Ishikawa (cell line): ENCODE measurements around the gene CISH.

ENCODE experiments used
- CEBPB ChIP-seq: IDR thresholded peaks from 2 replicates; pipeline ENCODE4 v1.6.1; 2012
- CREB1 ChIP-seq: IDR thresholded peaks from 2 replicates; pipeline ENCODE4 v1.6.1; 2012; ENCODE audit warnings: low read depth
- EGR1 ChIP-seq: IDR thresholded peaks from 2 replicates; pipeline ENCODE4 v1.6.1; 2012
- EP300 ChIP-seq: IDR thresholded peaks from 2 replicates; pipeline ENCODE4 v1.6.1; 2012; ENCODE audit warnings: borderline replicate concordance
- FOXM1 ChIP-seq: IDR thresholded peaks from 2 replicates; pipeline ENCODE4 v1.6.1; 2012; ENCODE audit warnings: low read depth, borderline replicate concordance
- NFIC ChIP-seq: IDR thresholded peaks from 2 replicates; pipeline ENCODE4 v1.6.1; 2012
- RAD21 ChIP-seq: IDR thresholded peaks from 2 replicates; pipeline ENCODE4 v1.6.1; 2012; ENCODE audit warnings: low read depth
- TAF1 ChIP-seq: IDR thresholded peaks from 2 replicates; pipeline ENCODE4 v1.6.1; 2012; ENCODE audit warnings: low read depth, mild to moderate bottlenecking
- TCF12 ChIP-seq: IDR thresholded peaks from 2 replicates; pipeline ENCODE4 v1.6.1; 2012; ENCODE audit warnings: low read depth
- TEAD4 ChIP-seq: IDR thresholded peaks from 2 replicates; pipeline ENCODE4 v1.6.1; 2012
- YY1 ChIP-seq: IDR thresholded peaks from 2 replicates; pipeline ENCODE4 v1.6.1; 2012; ENCODE audit warnings: low read depth
- ZBTB7A ChIP-seq: IDR thresholded peaks from 2 replicates; pipeline ENCODE4 v1.6.1; 2012; ENCODE audit warnings: low read depth
- TF ChIP-seq, protein P1 (sequence below): IDR thresholded peaks from 2 replicates; pipeline ENCODE4 v1.6.1; 2012
- TF ChIP-seq, protein P2 (sequence below): IDR thresholded peaks from 2 replicates; pipeline ENCODE4 v1.6.1; 2012
- TF ChIP-seq, protein P3 (sequence below): IDR thresholded peaks from 2 replicates; pipeline ENCODE4 v1.6.1; 2012; ENCODE audit warnings: low read depth, mild to moderate bottlenecking

The CISH gene

DNA sequence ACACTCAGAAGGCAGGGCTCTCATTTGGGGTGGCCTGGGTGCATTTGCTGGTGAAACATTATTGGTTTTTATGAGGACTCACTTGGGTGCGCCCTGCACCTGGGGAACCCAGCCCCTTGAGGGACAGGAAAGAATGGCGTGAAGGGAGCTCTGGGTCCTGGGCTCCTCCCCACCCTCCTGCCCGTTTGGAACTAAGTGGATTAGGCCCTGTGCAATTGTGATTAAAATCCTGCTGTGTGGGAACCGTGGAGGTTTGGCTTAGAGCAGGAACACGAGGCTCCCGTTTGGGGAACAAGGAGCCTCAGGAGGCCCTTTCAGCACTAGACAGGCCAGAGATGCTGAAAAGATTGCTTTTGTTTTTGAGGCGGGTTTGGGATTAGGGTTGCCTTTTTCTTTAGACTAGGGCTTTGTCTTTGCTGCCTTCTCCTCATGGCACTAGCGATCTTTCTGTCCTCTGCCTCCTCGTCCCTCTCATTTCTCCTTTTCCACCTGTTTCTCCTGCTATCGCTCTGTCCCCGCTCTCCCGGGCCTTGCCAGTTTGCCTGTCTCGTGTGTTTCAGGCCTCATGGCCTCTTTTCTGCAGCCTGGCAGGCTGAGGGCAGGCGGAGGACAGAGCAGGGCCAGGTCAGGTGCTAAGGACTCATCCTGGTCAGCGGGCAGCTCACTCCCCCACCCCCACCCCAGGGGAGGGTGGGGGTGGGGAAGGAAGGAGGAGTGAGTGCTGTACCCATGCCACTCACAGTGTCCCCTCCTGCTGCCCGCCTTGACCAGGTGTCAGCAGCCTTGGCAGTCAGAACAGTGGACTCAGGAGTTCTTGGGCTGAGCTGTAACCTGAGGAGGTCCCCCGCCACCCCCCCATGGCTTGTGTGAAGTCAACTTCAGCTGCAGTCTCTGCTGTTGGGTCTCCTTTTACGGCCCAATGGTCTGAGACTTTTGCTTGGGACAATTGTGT lies 13.9 kb upstream of the CISH start:
- TF ChIP-seq TEAD4 (no peak), EP300 (peak; percentile 12; the same call in 1 of the 2 replicates)

DNA sequence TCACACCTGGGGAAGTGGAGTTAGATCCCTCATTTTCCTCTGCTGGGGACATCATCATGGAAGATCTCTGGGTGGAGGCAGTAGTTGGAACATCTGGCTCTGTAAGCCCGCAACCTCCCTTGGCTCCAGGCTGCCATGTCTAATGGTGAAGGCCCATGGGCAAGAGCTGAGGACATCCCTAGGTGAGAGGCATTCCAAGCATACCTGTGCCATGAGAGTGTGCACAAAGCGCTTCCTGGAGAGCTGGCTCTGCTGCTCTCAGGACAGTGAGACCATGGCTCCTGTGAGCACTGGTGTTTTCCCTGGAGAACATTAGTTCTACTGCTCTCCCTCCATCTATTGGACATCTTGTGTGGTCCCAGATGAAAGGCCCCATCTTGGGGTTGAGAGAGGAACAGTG lies 13.1 kb upstream of the CISH start:
- TF ChIP-seq, protein P1, sequence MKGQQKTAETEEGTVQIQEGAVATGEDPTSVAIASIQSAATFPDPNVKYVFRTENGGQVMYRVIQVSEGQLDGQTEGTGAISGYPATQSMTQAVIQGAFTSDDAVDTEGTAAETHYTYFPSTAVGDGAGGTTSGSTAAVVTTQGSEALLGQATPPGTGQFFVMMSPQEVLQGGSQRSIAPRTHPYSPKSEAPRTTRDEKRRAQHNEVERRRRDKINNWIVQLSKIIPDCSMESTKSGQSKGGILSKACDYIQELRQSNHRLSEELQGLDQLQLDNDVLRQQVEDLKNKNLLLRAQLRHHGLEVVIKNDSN: no peak
- TF ChIP-seq YY1 (peak; percentile 83), NFIC (no peak), TAF1 (no peak), EP300 (peak; percentile 53; the same call in 1 of the 2 replicates), TCF12 (peak; percentile 30; the same call in 1 of the 2 replicates), RAD21 (no peak), FOXM1 (no peak), ZBTB7A (no peak), TEAD4 (peak; percentile 100), EGR1 (no peak), CREB1 (no peak), CEBPB (no peak)
- TF ChIP-seq, protein P2, sequence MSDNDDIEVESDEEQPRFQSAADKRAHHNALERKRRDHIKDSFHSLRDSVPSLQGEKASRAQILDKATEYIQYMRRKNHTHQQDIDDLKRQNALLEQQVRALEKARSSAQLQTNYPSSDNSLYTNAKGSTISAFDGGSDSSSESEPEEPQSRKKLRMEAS: peak; percentile 82
- TF ChIP-seq, protein P3, sequence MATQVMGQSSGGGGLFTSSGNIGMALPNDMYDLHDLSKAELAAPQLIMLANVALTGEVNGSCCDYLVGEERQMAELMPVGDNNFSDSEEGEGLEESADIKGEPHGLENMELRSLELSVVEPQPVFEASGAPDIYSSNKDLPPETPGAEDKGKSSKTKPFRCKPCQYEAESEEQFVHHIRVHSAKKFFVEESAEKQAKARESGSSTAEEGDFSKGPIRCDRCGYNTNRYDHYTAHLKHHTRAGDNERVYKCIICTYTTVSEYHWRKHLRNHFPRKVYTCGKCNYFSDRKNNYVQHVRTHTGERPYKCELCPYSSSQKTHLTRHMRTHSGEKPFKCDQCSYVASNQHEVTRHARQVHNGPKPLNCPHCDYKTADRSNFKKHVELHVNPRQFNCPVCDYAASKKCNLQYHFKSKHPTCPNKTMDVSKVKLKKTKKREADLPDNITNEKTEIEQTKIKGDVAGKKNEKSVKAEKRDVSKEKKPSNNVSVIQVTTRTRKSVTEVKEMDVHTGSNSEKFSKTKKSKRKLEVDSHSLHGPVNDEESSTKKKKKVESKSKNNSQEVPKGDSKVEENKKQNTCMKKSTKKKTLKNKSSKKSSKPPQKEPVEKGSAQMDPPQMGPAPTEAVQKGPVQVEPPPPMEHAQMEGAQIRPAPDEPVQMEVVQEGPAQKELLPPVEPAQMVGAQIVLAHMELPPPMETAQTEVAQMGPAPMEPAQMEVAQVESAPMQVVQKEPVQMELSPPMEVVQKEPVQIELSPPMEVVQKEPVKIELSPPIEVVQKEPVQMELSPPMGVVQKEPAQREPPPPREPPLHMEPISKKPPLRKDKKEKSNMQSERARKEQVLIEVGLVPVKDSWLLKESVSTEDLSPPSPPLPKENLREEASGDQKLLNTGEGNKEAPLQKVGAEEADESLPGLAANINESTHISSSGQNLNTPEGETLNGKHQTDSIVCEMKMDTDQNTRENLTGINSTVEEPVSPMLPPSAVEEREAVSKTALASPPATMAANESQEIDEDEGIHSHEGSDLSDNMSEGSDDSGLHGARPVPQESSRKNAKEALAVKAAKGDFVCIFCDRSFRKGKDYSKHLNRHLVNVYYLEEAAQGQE: no peak

DNA sequence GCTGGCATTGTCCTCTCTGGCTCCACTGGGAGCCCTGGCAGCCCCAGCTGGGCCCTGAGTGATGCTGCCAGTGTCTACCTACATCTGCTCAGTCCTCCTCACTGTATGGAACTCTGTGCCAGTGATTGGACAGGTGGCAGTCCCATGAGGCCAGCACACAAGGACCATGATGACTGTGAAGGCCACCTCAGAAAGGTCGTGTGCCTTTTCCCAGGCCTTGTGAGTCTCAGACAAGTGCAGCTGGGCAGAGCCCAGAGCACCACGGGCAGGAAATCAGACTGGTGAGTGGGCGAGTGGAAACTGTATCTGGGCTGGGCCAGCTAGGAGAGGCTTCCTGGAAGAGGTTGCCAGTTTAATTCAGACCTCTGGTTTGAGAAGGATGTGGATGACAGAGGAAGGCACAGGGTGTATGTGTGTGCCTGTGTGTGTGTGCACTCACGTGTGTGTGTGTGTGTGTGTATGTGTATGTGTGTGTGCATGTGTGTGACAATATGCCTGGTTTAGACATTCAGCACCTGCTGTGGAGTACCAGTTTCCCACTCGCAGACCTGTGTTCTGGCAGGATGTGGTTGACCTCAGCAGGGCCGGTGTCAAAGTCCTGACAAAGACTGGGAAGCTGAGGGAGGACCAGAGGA lies 12.4 kb upstream of the CISH start:
- TF ChIP-seq, protein P2: no peak
- TF ChIP-seq TAF1 (no peak), CEBPB (no peak)

DNA sequence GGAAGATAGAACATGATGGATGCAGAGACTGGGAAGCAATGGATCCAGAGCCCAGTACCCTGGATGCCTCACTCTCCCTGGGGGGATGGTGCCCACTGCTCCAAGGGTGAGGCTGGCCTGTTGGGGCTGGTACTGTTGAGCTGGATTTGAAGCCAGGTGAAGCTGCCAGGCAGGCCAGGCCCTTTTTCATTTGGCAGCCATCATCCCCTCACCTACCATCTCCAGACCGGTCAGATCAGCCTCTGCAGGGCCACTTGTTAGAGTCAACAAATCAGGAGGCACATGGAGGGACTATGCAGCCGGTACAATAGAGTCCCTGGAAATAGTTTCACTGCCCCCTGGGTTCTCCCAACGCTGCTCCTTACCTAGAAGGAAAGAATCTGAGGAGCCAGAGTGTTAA lies 11.3 kb upstream of the CISH start:
- no peak for TF ChIP-seq ZBTB7A
- no peak for TF ChIP-seq CREB1
- TF ChIP-seq EGR1: no peak
- TF ChIP-seq, protein P1: no peak

GRCh38 chr3:50620820-50621219 lies 9.2 kb upstream of the CISH start:
- no peak for TF ChIP-seq RAD21
- TF ChIP-seq, protein P3: no peak
- TF ChIP-seq, protein P2: no peak
- no peak for TF ChIP-seq TCF12
- no peak for TF ChIP-seq FOXM1
- TF ChIP-seq TAF1: no peak
- TF ChIP-seq, protein P1: no peak
- TF ChIP-seq CEBPB: no peak

DNA sequence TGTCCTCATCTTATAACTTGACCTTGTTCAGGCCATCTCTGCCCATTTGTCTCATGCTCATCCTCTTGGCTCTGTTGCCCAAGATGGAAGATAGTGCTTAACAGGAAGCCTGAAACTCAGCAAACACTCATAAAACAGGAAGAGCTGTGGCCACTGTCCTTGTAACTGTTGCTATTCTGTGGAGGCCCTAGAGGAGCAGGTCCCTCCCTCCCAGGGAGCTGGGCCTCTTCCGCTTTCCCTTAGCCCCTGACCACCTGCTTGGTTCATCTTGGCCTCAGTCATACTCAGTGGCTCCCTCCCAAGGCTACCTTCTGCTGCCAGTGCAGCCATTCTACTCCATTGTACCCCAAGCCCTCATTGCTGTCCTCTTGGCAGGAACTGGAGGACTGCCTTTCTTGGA lies 8.8 kb upstream of the CISH start:
- TF ChIP-seq, protein P3: no peak
- TF ChIP-seq RAD21: no peak
- TF ChIP-seq TAF1: no peak
- no peak for TF ChIP-seq TEAD4
